HepG2 (cell line): Measurements from ENCODE around the gene CBX2. TPM values are rescaled to one million over a fixed set of nuclear protein-coding genes. Genes with fewer than 3 reads are reported as not detected.
A peak's percentile ranks its signal among the peaks of the same experiment; 100 is the strongest.

Source experiments
- ARID4A ChIP-seq: sonication (generic); formaldehyde crosslinking; IDR thresholded peaks from 2 replicates; pipeline ENCODE4 v1.5.0; 2020; ENCODE audit warnings: mild to moderate bottlenecking, missing genetic modification reagents, borderline replicate concordance
- ATRX ChIP-seq: sonication (generic); formaldehyde crosslinking; IDR thresholded peaks from 2 replicates; pipeline ENCODE4 v1.4.0; 2020; ENCODE audit warnings: missing genetic modification reagents, borderline replicate concordance
- BRCA1 ChIP-seq: sonication (generic); formaldehyde crosslinking; IDR thresholded peaks from 2 replicates; pipeline ENCODE4 v1.4.0; 2020; ENCODE audit warnings: missing genetic modification reagents
- CAMTA2 ChIP-seq: sonication (generic); formaldehyde crosslinking; IDR thresholded peaks from 2 replicates; pipeline ENCODE4 v1.4.0; 2020; ENCODE audit warnings: mild to moderate bottlenecking, missing genetic modification reagents, borderline replicate concordance
- CEBPZ ChIP-seq: IDR thresholded peaks from 2 replicates; pipeline ENCODE4 v1.6.1; 2012; ENCODE audit warnings: low read length, improper control_type of control experiment
- CHCHD3 ChIP-seq: sonication (generic); formaldehyde crosslinking; IDR thresholded peaks from 2 replicates; pipeline ENCODE4 v1.8.0; 2022; ENCODE audit warnings: mild to moderate bottlenecking, missing genetic modification reagents, moderate library complexity
- IRX3 ChIP-seq: sonication (generic); formaldehyde crosslinking; IDR thresholded peaks from 2 replicates; pipeline ENCODE4 v1.8.1; 2023; ENCODE audit warnings: mild to moderate bottlenecking, low read depth, missing genetic modification reagents, borderline replicate concordance
- RFX5 ChIP-seq: IDR thresholded peaks from 2 replicates; pipeline ENCODE4 v1.6.1; 2011; ENCODE audit warnings: low read depth, low read length, improper control_type of control experiment
- STAT6 ChIP-seq: sonication (generic); formaldehyde crosslinking; IDR thresholded peaks from 2 replicates; pipeline ENCODE4 v1.4.0; 2020; ENCODE audit warnings: missing genetic modification reagents, mild to moderate bottlenecking, borderline replicate concordance
- THAP9 ChIP-seq: sonication (generic); formaldehyde crosslinking; IDR thresholded peaks from 2 replicates; pipeline ENCODE4; 2020; ENCODE audit warnings: missing genetic modification reagents, mild to moderate bottlenecking, borderline replicate concordance
- UBTF ChIP-seq: sonication (generic); formaldehyde crosslinking; IDR thresholded peaks from 2 replicates; pipeline ENCODE4 v1.4.0; 2020; ENCODE audit warnings: mild to moderate bottlenecking, missing genetic modification reagents
- ZNF3 ChIP-seq: IDR thresholded peaks from 2 replicates; pipeline ENCODE4 v1.7.0; 2017; ENCODE audit warnings: inconsistent platforms
- polyA plus RNA-seq, 8 experiments: library from polyadenylated mRNA; depleted of rRNA in 3 of 8; stranded (reverse) in 7 of 8; unstranded in 1 of 8; fragments of >200 nt; fragmentation: Illumina TruSeq in 4 of 8; extraction: Trizol in 4 of 8; gene quantifications; 2 replicates each; pipeline versions ENCODE4 v1.2.1 to v1.2.3, GENCODE V29; 2011 to 2016; ENCODE audit warnings: low read depth in 4 of 8, missing spikeins in 1 of 8, mixed read lengths in 1 of 8; ENCODE audit not compliant: insufficient read depth in 1 of 8
- total RNA-seq, 5 experiments: library from RNA; depleted of rRNA; stranded (reverse); fragments of >200 nt; fragmentation: Illumina TruSeq; extraction: Trizol; gene quantifications; 2 replicates each; pipeline ENCODE4 v1.2.3, GENCODE V29; 2016; ENCODE audit warnings: low read depth in 1 of 5

The CBX2 gene
- total and polyA plus RNA-seq, 2 of the 13 experiments (the other 11 are each of a cell fraction or from before 2014, with no cell fraction given) = 14.5 to 31.1 TPM

GRCh38 chr17:79824893-79825579 lies 47.1 kb downstream of the CBX2 start (continued):
- TF ChIP-seq ARID4A (CRISPR knock-in tag) (0 out of 2 replicates have a peak, but pooled peaks have one; percentile 33), BRCA1 (CRISPR knock-in tag) (no peak), IRX3 (CRISPR knock-in tag) (no peak), UBTF (CRISPR knock-in tag) (no peak), STAT6 (CRISPR knock-in tag) (no peak), ZNF3 (CRISPR knock-in tag) (no peak), CAMTA2 (CRISPR knock-in tag) (no peak), CEBPZ (no peak), CHCHD3 (CRISPR knock-in tag) (no peak), ATRX (CRISPR knock-in tag) (no peak), THAP9 (CRISPR knock-in tag) (no peak), RFX5 (no peak)
